Astrocyte (in vitro differentiated cells and primary cell): ENCODE results near the gene CLEC18C. TPM values are rescaled to one million over a fixed set of nuclear protein-coding genes. Genes with fewer than 3 reads are reported as not detected.
"Not testable (repeated sequence)": the region's sequence is repeated elsewhere in the genome, so short reads cannot be mapped to it uniquely, and the experiment has no call there.

Experiments used
- DNase-seq: peaks from one replicate; pipeline ENCODE4 v3.0.0-alpha.2; 2010; ENCODE audit warnings: low read depth
- FAIRE-seq: peaks from 2 replicates; lab custom pipeline; 2011; peaks lifted over from hg19 to GRCh38; lab: Jason Lieb, UNC
- H2AFZ ChIP-seq: 2 replicates; pipeline ENCODE4 v1.6.0; 2012; ENCODE audit warnings: low read depth, low read length, inconsistent platforms
- H3K27ac ChIP-seq: 2 replicates; pipeline ENCODE4 v1.5.1; 2011; ENCODE audit warnings: low read depth, low read length, inconsistent platforms
- H3K27me3 ChIP-seq: 2 replicates; pipeline ENCODE4 v1.6.0; 2011; ENCODE audit warnings: low read length, inconsistent platforms; ENCODE audit not compliant: insufficient read depth
- H3K36me3 ChIP-seq: 2 replicates; pipeline ENCODE4 v1.5.1; 2011; ENCODE audit warnings: low read length, inconsistent platforms; ENCODE audit not compliant: insufficient read depth
- H3K4me1 ChIP-seq: 2 replicates; pipeline ENCODE4 v1.5.1; 2011; ENCODE audit warnings: low read length, inconsistent platforms; ENCODE audit not compliant: insufficient read depth
- H3K4me2 ChIP-seq: 2 replicates; pipeline ENCODE4 v1.6.0; 2012; ENCODE audit warnings: low read length, inconsistent platforms
- H3K4me3 ChIP-seq: 2 replicates; pipeline ENCODE4 v1.5.1; 2011; ENCODE audit warnings: low read depth, mild to moderate bottlenecking, low read length, inconsistent platforms; ENCODE audit not compliant: insufficient read depth
- H3K79me2 ChIP-seq: 2 replicates; pipeline ENCODE4 v1.6.0; 2012; ENCODE audit warnings: mild to moderate bottlenecking, low read length, inconsistent platforms; ENCODE audit not compliant: insufficient read depth
- H3K9ac ChIP-seq: 2 replicates; pipeline ENCODE4 v1.6.0; 2012; ENCODE audit warnings: mild to moderate bottlenecking, low read length, inconsistent platforms
- H3K9me3 ChIP-seq: 2 replicates; pipeline ENCODE4 v1.5.1; 2012; ENCODE audit warnings: low read depth, mild to moderate bottlenecking, low read length, inconsistent platforms; ENCODE audit not compliant: insufficient read depth
- H4K20me1 ChIP-seq: 2 replicates; pipeline ENCODE4 v1.6.0; 2012; ENCODE audit warnings: low read length, inconsistent platforms; ENCODE audit not compliant: insufficient read depth
- H3K27ac Mint-ChIP-seq: one replicate; pipeline ENCODE4 v1.8.0; 2021; ENCODE audit warnings: mild to moderate bottlenecking, mixed read lengths; ENCODE audit not compliant: unreplicated experiment
- H3K27me3 Mint-ChIP-seq: one replicate; pipeline ENCODE4 v1.8.0; 2021; ENCODE audit warnings: low read depth, mixed read lengths; ENCODE audit not compliant: unreplicated experiment
- H3K36me3 Mint-ChIP-seq: one replicate; pipeline ENCODE4 v1.8.0; 2021; ENCODE audit warnings: low read depth, mixed read lengths; ENCODE audit not compliant: unreplicated experiment
- H3K4me1 Mint-ChIP-seq: one replicate; pipeline ENCODE4 v1.8.0; 2021; ENCODE audit warnings: low read depth, mixed read lengths; ENCODE audit not compliant: unreplicated experiment
- H3K4me3 Mint-ChIP-seq: one replicate; pipeline ENCODE4 v1.8.0; 2021; ENCODE audit warnings: mild to moderate bottlenecking, moderate library complexity, mixed read lengths; ENCODE audit not compliant: unreplicated experiment
- H3K9me3 Mint-ChIP-seq: one replicate; pipeline ENCODE4 v1.8.0; 2021; ENCODE audit warnings: mild to moderate bottlenecking, mixed read lengths; ENCODE audit not compliant: unreplicated experiment
- total RNA-seq: library from RNA; stranded (reverse); gene quantifications from 2 replicates; pipeline ENCODE4 v1.2.1, GENCODE V29; 2021

The CLEC18C gene
- total RNA-seq, 1 donor from 2014 or later: 1.4 TPM

DNA sequence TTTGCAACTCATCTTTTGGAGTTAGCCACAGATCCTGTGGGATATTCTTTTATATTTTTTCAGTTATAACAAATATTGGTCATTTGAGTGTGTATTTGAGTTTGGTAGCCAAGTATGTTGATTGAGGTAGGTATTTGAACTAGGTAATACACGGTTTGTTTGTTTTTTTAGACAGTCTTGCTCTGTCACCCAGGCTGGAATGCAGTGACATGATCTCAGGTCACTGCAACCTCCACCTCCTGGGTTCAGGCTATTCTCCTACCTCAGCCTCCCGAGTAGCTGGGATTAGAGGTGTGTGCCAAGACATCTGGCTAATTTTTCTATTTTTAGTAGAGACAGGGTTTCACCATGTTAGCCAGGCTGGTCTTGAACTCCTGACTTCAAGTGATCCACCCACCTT is 37.0 kb upstream of the CLEC18C start:
- H3K27ac ChIP-seq, H3K4me1 ChIP-seq, H3K4me2 ChIP-seq, H3K79me2 ChIP-seq, H3K9ac ChIP-seq, H3K9me3 ChIP-seq, H3K4me3 ChIP-seq, H3K4me1 Mint-ChIP-seq, H3K9me3 Mint-ChIP-seq, FAIRE-seq, H3K4me3 Mint-ChIP-seq, H3K27me3 ChIP-seq, DNase-seq, H3K27me3 Mint-ChIP-seq, H4K20me1 ChIP-seq, H3K27ac Mint-ChIP-seq, H2AFZ ChIP-seq: not testable (repeated sequence)
- peaks cover 17% of the 10 kb centered on the region for H3K36me3 Mint-ChIP-seq
- peaks cover 19% of the 10 kb centered on the region for H3K36me3 ChIP-seq

DNA sequence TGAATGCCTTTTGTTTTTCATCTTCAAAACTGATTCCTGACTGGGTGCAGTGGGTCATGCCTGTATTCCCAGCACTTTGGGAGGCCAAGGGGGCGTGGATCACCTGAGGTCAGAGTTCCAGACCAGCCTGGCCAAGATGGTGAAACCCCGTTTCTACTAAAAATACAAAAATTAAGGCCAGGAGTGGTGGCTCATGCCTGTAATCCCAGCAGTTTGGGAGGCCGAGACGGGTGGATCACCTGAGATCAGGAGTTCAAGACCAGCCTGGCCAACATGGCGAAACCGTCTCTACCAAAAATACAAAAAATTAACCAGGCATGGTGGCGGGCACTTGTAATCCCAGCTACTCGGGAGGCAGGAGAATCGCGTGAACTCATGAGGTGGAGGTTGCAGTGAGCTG is 30.8 kb upstream of the CLEC18C start:
- H2AFZ ChIP-seq, H3K9ac ChIP-seq, H3K27ac Mint-ChIP-seq, H3K27me3 Mint-ChIP-seq, H3K79me2 ChIP-seq, DNase-seq, H3K4me1 ChIP-seq, H3K9me3 Mint-ChIP-seq, H3K4me1 Mint-ChIP-seq, FAIRE-seq, H3K4me3 ChIP-seq, H3K4me3 Mint-ChIP-seq, H3K27me3 ChIP-seq, H4K20me1 ChIP-seq, H3K27ac ChIP-seq, H3K4me2 ChIP-seq, H3K36me3 Mint-ChIP-seq, H3K9me3 ChIP-seq: not testable (repeated sequence)
- H3K36me3 ChIP-seq: peaks cover 17% of the 10 kb centered on the region

DNA sequence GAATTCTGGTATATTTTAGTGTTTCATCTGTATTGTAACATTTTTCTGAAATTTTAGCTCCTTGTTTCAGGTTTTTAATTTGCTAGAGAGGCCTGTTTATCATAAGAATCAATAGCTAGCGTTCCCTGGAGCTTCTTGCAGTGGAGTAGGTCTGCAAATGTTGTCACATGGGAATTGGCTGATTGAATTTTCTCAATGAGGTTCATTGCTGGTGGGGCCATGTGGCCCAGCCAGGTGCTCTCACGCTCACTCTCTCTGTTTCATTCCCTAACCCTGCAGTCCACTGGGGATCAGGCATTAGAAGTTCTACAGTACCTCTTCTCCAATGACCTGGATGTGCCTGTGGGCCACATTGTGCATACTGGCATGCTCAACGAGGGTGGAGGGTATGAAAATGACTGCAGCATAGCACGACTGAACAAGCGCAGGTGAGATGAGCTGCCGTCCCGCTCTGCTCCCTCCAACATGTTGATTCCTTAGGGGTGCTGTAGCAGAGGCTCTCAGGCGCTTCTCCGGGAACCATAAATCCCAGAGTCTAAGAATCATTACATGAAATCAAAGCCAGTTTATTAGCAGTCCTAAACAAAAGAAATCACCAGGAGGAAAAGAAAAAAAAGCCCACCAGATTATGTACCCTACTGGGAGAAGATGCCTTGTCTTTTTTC is 30.2 kb upstream of the CLEC18C start:
- FAIRE-seq, H2AFZ ChIP-seq, H3K36me3 Mint-ChIP-seq, H3K4me1 Mint-ChIP-seq, H3K4me2 ChIP-seq, H3K4me3 Mint-ChIP-seq, H3K27ac ChIP-seq, H3K9ac ChIP-seq, H3K27me3 Mint-ChIP-seq, H4K20me1 ChIP-seq, H3K4me1 ChIP-seq, H3K79me2 ChIP-seq, DNase-seq, H3K27me3 ChIP-seq, H3K9me3 ChIP-seq, H3K27ac Mint-ChIP-seq, H3K9me3 Mint-ChIP-seq, H3K4me3 ChIP-seq: not testable (repeated sequence)
- H3K36me3 ChIP-seq: peaks cover 17% of the 10 kb centered on the region

DNA sequence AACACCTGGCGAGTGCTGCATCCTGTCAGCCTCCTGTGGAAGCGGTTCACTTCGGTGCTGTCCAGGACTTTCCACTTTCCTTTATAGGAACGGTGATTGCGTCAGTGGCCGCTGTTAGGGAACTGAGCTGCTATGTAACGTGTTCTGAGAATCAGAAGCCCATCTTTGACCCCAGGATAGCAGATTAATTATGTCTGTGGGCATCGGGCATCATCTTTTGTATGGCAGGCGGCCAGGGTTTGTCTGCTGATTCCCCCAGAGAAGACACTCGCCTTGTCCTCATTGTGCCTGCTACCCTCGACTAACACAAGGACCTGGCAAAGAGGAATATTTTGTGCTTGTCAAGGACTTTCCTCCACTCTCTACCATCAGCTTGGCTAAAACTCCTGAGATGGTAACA is 25.7 kb upstream of the CLEC18C start:
- H3K4me1 ChIP-seq, H3K9me3 ChIP-seq: not testable (repeated sequence)
- peaks cover 18% of the 10 kb centered on the region for H3K36me3 Mint-ChIP-seq

DNA sequence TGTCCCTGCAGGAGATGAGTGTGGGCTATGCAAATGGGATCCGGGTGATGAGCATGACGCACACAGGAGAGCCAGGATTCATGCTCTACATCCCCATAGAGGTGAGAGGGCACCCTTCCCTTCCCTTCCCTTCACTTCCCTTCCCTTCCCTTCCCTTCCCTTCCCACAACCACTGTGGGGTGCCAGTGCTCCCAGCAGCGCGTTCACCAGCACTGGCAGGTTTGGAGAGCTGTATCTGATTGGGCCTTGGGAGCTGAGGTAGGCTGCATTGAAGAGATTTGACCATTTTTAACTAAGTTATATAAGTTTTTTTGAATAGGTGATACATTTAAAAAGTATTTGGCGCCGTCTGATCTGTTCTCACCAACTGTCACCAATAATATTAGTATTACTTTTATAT is 25.1 kb upstream of the CLEC18C start:
- H3K36me3 Mint-ChIP-seq: peaks cover 17% of the 10 kb centered on the region
- H3K4me3 Mint-ChIP-seq: not testable (repeated sequence)

More for the DNA sequence above, 25.7 kb upstream of the CLEC18C start:
- H3K36me3 ChIP-seq: peaks cover 17% of the 10 kb centered on the region
- not testable (repeated sequence) for H4K20me1 ChIP-seq, H3K4me3 ChIP-seq, H3K27me3 Mint-ChIP-seq, H3K9me3 Mint-ChIP-seq, H3K9ac ChIP-seq, H3K4me2 ChIP-seq, H3K4me3 Mint-ChIP-seq, DNase-seq, H3K27me3 ChIP-seq, H3K27ac ChIP-seq, H3K27ac Mint-ChIP-seq, FAIRE-seq, H3K79me2 ChIP-seq, H3K4me1 Mint-ChIP-seq, H2AFZ ChIP-seq

DNA sequence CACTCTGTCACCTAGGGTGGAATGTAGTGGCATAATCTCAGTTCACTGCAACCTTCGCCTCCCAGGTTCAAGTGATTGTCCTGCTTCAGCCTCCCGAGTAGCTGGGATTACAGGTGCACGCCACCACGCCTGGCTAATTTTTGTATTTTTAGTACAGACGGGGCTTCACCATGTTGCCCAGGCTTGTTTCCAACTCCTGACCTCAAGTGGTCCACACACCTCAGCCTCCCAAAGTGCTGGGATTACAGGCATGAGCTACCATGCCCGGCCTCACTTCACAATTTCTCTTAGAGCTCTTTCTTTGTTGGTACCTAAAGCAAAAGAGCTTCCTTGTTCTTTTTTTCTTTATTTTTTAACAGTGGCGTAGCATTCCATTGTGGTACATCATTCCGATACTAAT is 24.3 kb upstream of the CLEC18C start:
- H3K4me1 ChIP-seq, H3K9me3 Mint-ChIP-seq, H3K27me3 ChIP-seq, H3K9me3 ChIP-seq, H3K4me3 Mint-ChIP-seq, H3K27ac ChIP-seq, H3K4me3 ChIP-seq, H4K20me1 ChIP-seq, H3K79me2 ChIP-seq, H3K27me3 Mint-ChIP-seq, DNase-seq, H2AFZ ChIP-seq, H3K9ac ChIP-seq, H3K27ac Mint-ChIP-seq, H3K4me2 ChIP-seq, H3K4me1 Mint-ChIP-seq, FAIRE-seq: not testable (repeated sequence)
- peaks cover 17% of the 10 kb centered on the region for H3K36me3 Mint-ChIP-seq
- H3K36me3 ChIP-seq: peaks cover 15% of the 10 kb centered on the region

More for the DNA sequence above, 25.1 kb upstream of the CLEC18C start:
- not testable (repeated sequence) for H3K27me3 Mint-ChIP-seq, H3K9me3 Mint-ChIP-seq, H3K9me3 ChIP-seq, H3K4me3 ChIP-seq, H3K27me3 ChIP-seq, FAIRE-seq, H3K27ac ChIP-seq, H3K79me2 ChIP-seq, H3K4me1 ChIP-seq, H2AFZ ChIP-seq, H3K4me1 Mint-ChIP-seq, H3K4me2 ChIP-seq, H3K27ac Mint-ChIP-seq, DNase-seq, H4K20me1 ChIP-seq, H3K9ac ChIP-seq
- H3K36me3 ChIP-seq: peaks cover 18% of the 10 kb centered on the region
